ENCODE measurements around the gene FBXL5.

DNA sequence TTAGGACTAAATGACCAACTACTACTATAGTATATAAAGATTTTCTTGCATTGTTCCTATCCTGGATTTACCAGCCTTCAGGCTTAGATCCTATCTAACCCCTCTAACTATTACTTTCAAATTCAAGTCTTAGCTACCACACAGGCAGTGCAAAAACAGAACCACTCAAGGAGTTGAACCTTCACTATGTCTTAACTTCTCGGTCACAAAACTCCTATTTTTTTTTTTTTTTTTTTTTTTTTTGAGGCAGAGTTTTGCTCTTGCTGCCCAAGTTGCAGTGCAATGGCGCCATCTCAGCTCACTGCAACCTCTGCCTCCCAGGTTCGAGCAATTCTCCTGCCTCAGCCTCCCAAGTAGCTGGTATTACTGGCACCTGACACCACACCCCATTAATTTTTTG is 20.2 kb upstream of the FBXL5 start:
- TF ChIP-seq, protein P1, sequence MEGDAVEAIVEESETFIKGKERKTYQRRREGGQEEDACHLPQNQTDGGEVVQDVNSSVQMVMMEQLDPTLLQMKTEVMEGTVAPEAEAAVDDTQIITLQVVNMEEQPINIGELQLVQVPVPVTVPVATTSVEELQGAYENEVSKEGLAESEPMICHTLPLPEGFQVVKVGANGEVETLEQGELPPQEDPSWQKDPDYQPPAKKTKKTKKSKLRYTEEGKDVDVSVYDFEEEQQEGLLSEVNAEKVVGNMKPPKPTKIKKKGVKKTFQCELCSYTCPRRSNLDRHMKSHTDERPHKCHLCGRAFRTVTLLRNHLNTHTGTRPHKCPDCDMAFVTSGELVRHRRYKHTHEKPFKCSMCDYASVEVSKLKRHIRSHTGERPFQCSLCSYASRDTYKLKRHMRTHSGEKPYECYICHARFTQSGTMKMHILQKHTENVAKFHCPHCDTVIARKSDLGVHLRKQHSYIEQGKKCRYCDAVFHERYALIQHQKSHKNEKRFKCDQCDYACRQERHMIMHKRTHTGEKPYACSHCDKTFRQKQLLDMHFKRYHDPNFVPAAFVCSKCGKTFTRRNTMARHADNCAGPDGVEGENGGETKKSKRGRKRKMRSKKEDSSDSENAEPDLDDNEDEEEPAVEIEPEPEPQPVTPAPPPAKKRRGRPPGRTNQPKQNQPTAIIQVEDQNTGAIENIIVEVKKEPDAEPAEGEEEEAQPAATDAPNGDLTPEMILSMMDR (IDR thresholded peaks at IDR 0.05) = no peak
- no peak for TF ChIP-seq POLR2A (IDR thresholded peaks at IDR 0.05)
